GM12878 (cell line): ENCODE data around the gene R3HDM1. TPM values are rescaled to one million over a fixed set of nuclear protein-coding genes. Genes with fewer than 3 reads are reported as not detected.

Experiments
- CUX1 ChIP-seq: IDR thresholded peaks from 2 replicates; pipeline ENCODE4 v1.6.1; 2012; ENCODE audit warnings: improper control_type of control experiment, low read depth, low read length; ENCODE audit not compliant: insufficient replicate concordance
- KAT2A ChIP-seq: conservative IDR thresholded peaks from 2 replicates; pipeline ENCODE4 v1.6.1; 2011; ENCODE audit warnings: low read depth, low read length; ENCODE audit not compliant: control insufficient read depth
- NR2C1 ChIP-seq: fragments of 450-650 bp; IDR thresholded peaks from 2 replicates; pipeline ENCODE4 v1.6.1; 2017; ENCODE audit warnings: antibody characterized with exemption, mild to moderate bottlenecking, moderate library complexity
- RELA ChIP-seq: fragments of 450-650 bp; IDR thresholded peaks from 2 replicates; pipeline ENCODE4 v1.8.0; 2014; ENCODE audit warnings: borderline replicate concordance; ENCODE audit not compliant: partially characterized antibody
- ZBTB4 ChIP-seq: fragments of 450-650 bp; formaldehyde crosslinking; IDR thresholded peaks from 2 replicates; pipeline ENCODE4 v1.4.0; 2022; ENCODE audit warnings: mild to moderate bottlenecking, moderate library complexity
- ZNF687 ChIP-seq: fragments of 450-650 bp; IDR thresholded peaks from 2 replicates; pipeline ENCODE4 v1.6.1; 2017; ENCODE audit warnings: mild to moderate bottlenecking, moderate library complexity
- polyA plus RNA-seq, 11 experiments: library from polyadenylated mRNA; depleted of rRNA in 4 of 11; unstranded in 6 of 11; stranded (reverse) in 5 of 11; fragments of >200 nt; fragmentation: Nextera tagmentation in 4 of 11; fragmentation: Illumina TruSeq in 1 of 11; extraction: Ambion mirVana in 4 of 11; extraction: Trizol in 1 of 11; gene quantifications; 1 replicate in 1 of 11; 2 replicates in 10 of 11; pipeline versions ENCODE4 v1.2.1 to v1.2.3, GENCODE V29; 2011 to 2016; ENCODE audit warnings: inconsistent platforms in 2 of 11, missing spikeins in 2 of 11, low read depth in 1 of 11
- total RNA-seq, 4 experiments: library from RNA; depleted of rRNA in 3 of 4; stranded (reverse); fragments of >200 nt in 3 of 4; fragmentation: Illumina TruSeq in 1 of 4; extraction: Trizol in 1 of 4; gene quantifications; 2 replicates each; pipeline versions ENCODE4 v1.2.1 to v1.2.3, GENCODE V29; 2013 to 2021

Gene R3HDM1
- total and polyA plus RNA-seq, 10 of the 15 experiments (the other 5 are each of a cell fraction or from before 2014, with no cell fraction given), result 16.8 to 89.6 (median 47.7) TPM

- TF ChIP-seq ZNF687 (no peak), CUX1 (no peak), NR2C1 (no peak), RELA (no peak), KAT2A (no peak), ZBTB4 (CRISPR knock-in tag) (no peak)
These were observed 110.1 kb downstream of the R3HDM1 start (continued) for GRCh38 chr2:135641156-135642068.
